HepG2 (cell line): ENCODE measurements around the gene UCP3. TPM values are rescaled to one million over a fixed set of nuclear protein-coding genes. Genes with fewer than 3 reads are reported as not detected.

Experiments
- ATAC-seq: fragments of 200-7000 bp; cut with Tn5 transposase; 3 replicates; pipeline ENCODE4 v1.9.1; 2020; ENCODE audit warnings: mild to moderate bottlenecking, moderate library complexity
- BruUV-seq: library from RNA; stranded (reverse); fragments of 400-500 nt; replicated peaks from 2 replicates; lab custom pipeline; 2021; lab: Mats Ljungman, UMichigan
- CTCF ChIA-PET: fragments of 300-600 bp; formaldehyde crosslinking; extraction: SDS; loops from one replicate; lab custom pipeline; 2021; ENCODE audit warnings: low total read pairs, inconsistent platforms, low intra/inter-chr PET ratio; lab: Yijun Ruan, JAX
- POLR2A ChIA-PET: fragments of 350-600 bp; sonication (Branson Sonifier 250); formaldehyde crosslinking; loops from one replicate; lab custom pipeline; 2020; ENCODE audit warnings: antibody characterized with exemption, inconsistent platforms; lab: Yijun Ruan, JAX
- DNase-seq: peaks from one replicate; pipeline ENCODE4 v3.0.0-alpha.2; 2015; ENCODE audit warnings: low spot score
- FAIRE-seq: peaks from 3 replicates; lab custom pipeline; 2011; peaks lifted over from hg19 to GRCh38; lab: Jason Lieb, UNC
- H2AFZ ChIP-seq: one replicate; pipeline ENCODE4 v1.6.1; 2011; ENCODE audit warnings: low read length, inconsistent platforms
- H3K27ac ChIP-seq: fragments of 300-600 bp; 3 replicates; pipeline ENCODE4 v1.8.0; 2011; ENCODE audit warnings: mixed run types, mild to moderate bottlenecking, mixed read lengths, low read length, inconsistent platforms; ENCODE audit not compliant: insufficient read depth; ENCODE audit errors: extremely low read length
- H3K27me3 ChIP-seq, 2 experiments: fragments of 200-600 bp in 1 of 2; 2 replicates in 1 of 2; 3 replicates in 1 of 2; pipeline versions ENCODE4 v1.6.0 to v1.8.0; 2011; ENCODE audit warnings: low read length in 2 of 2, mild to moderate bottlenecking in 2 of 2, moderate library complexity in 2 of 2, inconsistent platforms in 1 of 2; ENCODE audit not compliant: insufficient read depth in 2 of 2, control insufficient read depth in 1 of 2
- H3K36me3 ChIP-seq, 2 experiments: fragments of 200-600 bp in 1 of 2; replicated peaks in 1 of 2; 2 replicates in 1 of 2; 3 replicates in 1 of 2; pipeline versions ENCODE4 v1.5.1 to v1.8.0; 2011; ENCODE audit warnings: low read length in 2 of 2, inconsistent platforms in 1 of 2; ENCODE audit not compliant: insufficient read depth in 2 of 2, control insufficient read depth in 1 of 2
- H3K4me1 ChIP-seq: 2 replicates; pipeline ENCODE4 v1.5.1; 2012; ENCODE audit warnings: low read length, inconsistent platforms; ENCODE audit not compliant: insufficient read depth
- H3K4me2 ChIP-seq: 2 replicates; pipeline ENCODE4 v1.6.0; 2011; ENCODE audit warnings: low read depth, low read length, inconsistent platforms
- H3K4me3 ChIP-seq, 3 experiments: fragments of 200-600 bp in 1 of 3; sonication (generic), shearing (Covaris generic) in 1 of 3; replicated peaks in 1 of 3; 2 replicates each; pipeline ENCODE4 v1.5.1; 2011 to 2016; ENCODE audit warnings: low read length in 3 of 3, inconsistent platforms in 2 of 3, low read depth in 2 of 3, mild to moderate bottlenecking in 2 of 3, control low read depth in 1 of 3, mixed read lengths in 1 of 3; ENCODE audit not compliant: insufficient read depth in 1 of 3
- H3K79me2 ChIP-seq: one replicate; pipeline ENCODE4 v1.6.1; 2011; ENCODE audit warnings: low read length, inconsistent platforms; ENCODE audit not compliant: insufficient read depth
- H3K9ac ChIP-seq: 2 replicates; pipeline ENCODE4 v1.6.0; 2011; ENCODE audit warnings: mild to moderate bottlenecking, low read depth, low read length, inconsistent platforms; ENCODE audit not compliant: insufficient read depth
- H3K9me3 ChIP-seq: 2 replicates; pipeline ENCODE4 v1.5.1; 2012; ENCODE audit warnings: mild to moderate bottlenecking, low read length
- H4K20me1 ChIP-seq: 2 replicates; pipeline ENCODE4 v1.6.0; 2011; ENCODE audit warnings: inconsistent platforms, mild to moderate bottlenecking, low read length, moderate library complexity; ENCODE audit not compliant: insufficient read depth
- ARHGAP35 ChIP-seq: sonication (generic); formaldehyde crosslinking; IDR thresholded peaks from 2 replicates; pipeline ENCODE4 v1.9.0; 2022; ENCODE audit warnings: mild to moderate bottlenecking, inconsistent platforms, moderate library complexity, missing genetic modification reagents, borderline replicate concordance
- CSRNP1 ChIP-seq: sonication (generic); formaldehyde crosslinking; IDR thresholded peaks from 2 replicates; pipeline ENCODE4 v1.8.1; 2023; ENCODE audit warnings: mild to moderate bottlenecking, missing genetic modification reagents
- HDAC1 ChIP-seq: sonication (generic); formaldehyde crosslinking; IDR thresholded peaks from 2 replicates; pipeline ENCODE4 v1.5.1; 2020; ENCODE audit warnings: mild to moderate bottlenecking, missing genetic modification reagents
- MAFF ChIP-seq: IDR thresholded peaks from 2 replicates; pipeline ENCODE4 v1.6.1; 2011; ENCODE audit warnings: low read depth, low read length, improper control_type of control experiment
- MAFK ChIP-seq, 2 experiments: IDR thresholded peaks in 1 of 2; conservative IDR thresholded peaks in 1 of 2; 2 replicates each; pipeline ENCODE4 v1.6.1; 2011; ENCODE audit warnings: improper control_type of control experiment in 2 of 2, low read length in 2 of 2
- MTA1 ChIP-seq: sonication (generic); formaldehyde crosslinking; IDR thresholded peaks from 2 replicates; pipeline ENCODE4 v1.4.0; 2020; ENCODE audit warnings: missing genetic modification reagents, mild to moderate bottlenecking, borderline replicate concordance
- NCOA2 ChIP-seq: sonication (generic); formaldehyde crosslinking; IDR thresholded peaks from 2 replicates; pipeline ENCODE4 v1.8.0; 2022; ENCODE audit warnings: inconsistent platforms
- NR3C1 ChIP-seq: sonication (generic); formaldehyde crosslinking; IDR thresholded peaks from 2 replicates; pipeline ENCODE4 v1.4.0; 2020; ENCODE audit warnings: missing genetic modification reagents
- PAXIP1 ChIP-seq: sonication (generic); formaldehyde crosslinking; conservative IDR thresholded peaks from 2 replicates; pipeline ENCODE4 v1.4.0; 2020; ENCODE audit warnings: mild to moderate bottlenecking, missing genetic modification reagents, moderate library complexity
- RARA ChIP-seq: IDR thresholded peaks from 2 replicates; pipeline ENCODE4 v1.6.1; 2016; ENCODE audit warnings: missing genetic modification reagents, missing compliant biosample characterization
- REL ChIP-seq: sonication (generic); formaldehyde crosslinking; conservative IDR thresholded peaks from 2 replicates; pipeline ENCODE4 v1.8.0; 2022; ENCODE audit warnings: mild to moderate bottlenecking, missing genetic modification reagents, moderate library complexity
- RXRB ChIP-seq: IDR thresholded peaks from 2 replicates; pipeline ENCODE4 v1.6.1; 2016; ENCODE audit warnings: borderline replicate concordance, missing genetic modification reagents, missing compliant biosample characterization
- SAP130 ChIP-seq: IDR thresholded peaks from 2 replicates; pipeline ENCODE4 v1.6.1; 2016; ENCODE audit warnings: low read depth
- SOX5 ChIP-seq: IDR thresholded peaks from 2 replicates; pipeline ENCODE4 v1.6.1; 2016; ENCODE audit warnings: borderline replicate concordance
- TOPORS ChIP-seq: sonication (generic); formaldehyde crosslinking; IDR thresholded peaks from 2 replicates; pipeline ENCODE4 v1.8.0; 2023; ENCODE audit warnings: mild to moderate bottlenecking, missing genetic modification reagents
- ZC3H4 ChIP-seq: sonication (generic); formaldehyde crosslinking; IDR thresholded peaks from 2 replicates; pipeline ENCODE4 v1.4.0; 2020; ENCODE audit warnings: missing genetic modification reagents, borderline replicate concordance
- ZEB1 ChIP-seq: IDR thresholded peaks from 2 replicates; pipeline ENCODE4 v1.6.1; 2012; ENCODE audit warnings: mild to moderate bottlenecking, low read depth, inconsistent platforms; ENCODE audit not compliant: insufficient replicate concordance
- ZFX ChIP-seq: sonication (generic); formaldehyde crosslinking; IDR thresholded peaks from 2 replicates; pipeline ENCODE4 v1.4.0; 2020; ENCODE audit warnings: mild to moderate bottlenecking, low read depth, missing genetic modification reagents, moderate library complexity
- ZNF34 ChIP-seq: sonication (generic); formaldehyde crosslinking; IDR thresholded peaks from 2 replicates; pipeline ENCODE4 v1.4.0; 2020; ENCODE audit warnings: mild to moderate bottlenecking, missing genetic modification reagents, borderline replicate concordance
- ZNF451 ChIP-seq: sonication (generic); formaldehyde crosslinking; IDR thresholded peaks from 2 replicates; pipeline ENCODE4 v1.5.0; 2020; ENCODE audit warnings: mild to moderate bottlenecking, missing genetic modification reagents
- WGBS: methylation state at CpG from one replicate; pipeline ENCODE4 v1.1.6; 2017; ENCODE audit warnings: low lambda C conversion rate; 5-methylcytosine and 5-hydroxymethylcytosine counted together
- in situ Hi-C: cut with HindIII; loops from 2 replicates; pipeline ENCODE4 v1.10.0; 2017; ENCODE audit warnings: low pct_unique_long_range_greater_than_20kb; ENCODE audit not compliant: extremely low pct_ligation_motif_present
- intact Hi-C: fragments of 100-400 bp; cut with micrococcal nuclease; formaldehyde crosslinking; loops from one replicate; pipeline ENCODE4 v1.10.0; 2022; ENCODE audit not compliant: unreplicated experiment
- polyA plus RNA-seq, 8 experiments: library from polyadenylated mRNA; depleted of rRNA in 3 of 8; stranded (reverse) in 7 of 8; unstranded in 1 of 8; fragments of >200 nt; fragmentation: Illumina TruSeq in 4 of 8; extraction: Trizol in 4 of 8; gene quantifications; 2 replicates each; pipeline versions ENCODE4 v1.2.1 to v1.2.3, GENCODE V29; 2011 to 2016; ENCODE audit warnings: low read depth in 4 of 8, missing spikeins in 1 of 8, mixed read lengths in 1 of 8; ENCODE audit not compliant: insufficient read depth in 1 of 8
- total RNA-seq, 5 experiments: library from RNA; depleted of rRNA; stranded (reverse); fragments of >200 nt; fragmentation: Illumina TruSeq; extraction: Trizol; gene quantifications; 2 replicates each; pipeline ENCODE4 v1.2.3, GENCODE V29; 2016; ENCODE audit warnings: low read depth in 1 of 5

UCP3 gene
- total and polyA plus RNA-seq, 2 of the 13 experiments (the other 11 are each of a cell fraction or from before 2014, with no cell fraction given): 0.37 TPM; not detected in 1

- Histone ChIP-seq H3K27ac (no peak overlapping the region), H3K9ac (no peak overlapping the region), H3K27me3 (no peaks in the 10 kb centered on the region), H3K4me1 (peaks cover 41% of the 10 kb centered on the region), H4K20me1 (no peaks in the 10 kb centered on the region), H3K4me3 (no peak overlapping the region; a peak in 1 of 6 replicates), H3K36me3 (no peaks in the 10 kb centered on the region), H3K9me3 (no peaks in the 10 kb centered on the region), H2AFZ (no peak overlapping the region), H3K4me2 (no peak overlapping the region), H3K79me2 (no peaks in the 10 kb centered on the region)
- in situ Hi-C loops (no loop called here), intact Hi-C loops (no loop called here)
- FAIRE-seq: no peak
- ChIA-PET CTCF (no interaction called here), POLR2A (interaction anchor here (1.0 kb wide), 1 partner anchor 12 kb away, joined by 3 read pairs; no protein-coding TSS in a partner anchor)
- no TSS peak for BruUV-seq
- no peak for DNase-seq
- ATAC-seq: peak; percentile 26; the same call in 2 of the 3 replicates
- WGBS: 25% methylated on average over 5 of the region's 7 CpGs
- TF ChIP-seq MAFF (0 out of 2 replicates have a peak, but pooled peaks have one; percentile 26), RARA (CRISPR knock-in tag) (peak; percentile 54), MTA1 (CRISPR knock-in tag) (no peak; the same call in 1 of the 2 replicates), ZC3H4 (CRISPR knock-in tag) (no peak), ARHGAP35 (CRISPR knock-in tag) (no peak), MAFK (conservative IDR thresholded peaks at IDR 0.05 in 1 of 2, IDR thresholded peaks at IDR 0.05 in 1 of 2; ENCODE audit: low read length in 2 of 2) (peak; percentile 42 to 45), SOX5 (CRISPR knock-in tag) (no peak), CSRNP1 (CRISPR knock-in tag) (no peak), ZNF451 (CRISPR knock-in tag) (no peak), ZNF34 (no peak), ZEB1 (peak; percentile 50), PAXIP1 (CRISPR knock-in tag) (peak; percentile 40; the same call in 1 of the 2 replicates), SAP130 (CRISPR knock-in tag) (no peak), REL (CRISPR knock-in tag) (no peak), NR3C1 (CRISPR knock-in tag) (no peak), ZFX (CRISPR knock-in tag) (0 out of 2 replicates have a peak, but pooled peaks have one; percentile 7), NCOA2 (CRISPR knock-in tag) (no peak), HDAC1 (CRISPR knock-in tag) (0 out of 2 replicates have a peak, but pooled peaks have one; percentile 44), RXRB (CRISPR knock-in tag) (0 out of 2 replicates have a peak, but pooled peaks have one; percentile 14), TOPORS (CRISPR knock-in tag) (no peak)
Measured at GRCh38 chr11:74006743-74007304, 2.1 kb downstream of the UCP3 start.
